SK-N-SH (cell line): Measurements from ENCODE around the gene ATM.

ENCODE experiments used
- CHD2 ChIP-seq: fragments of 150-350 bp; IDR thresholded peaks from 2 replicates; pipeline ENCODE4 v1.6.1; 2018; ENCODE audit warnings: low read length; ENCODE audit not compliant: partially characterized antibody
- CTCF ChIP-seq: fragments of 200-600 bp; sonication (generic); IDR thresholded peaks from 2 replicates; pipeline ENCODE4 v1.6.1; 2017; ENCODE audit warnings: antibody characterized with exemption, mild to moderate bottlenecking, moderate library complexity
- EZH2phosphoT487 ChIP-seq: fragments of 200-600 bp; sonication (generic); IDR thresholded peaks from 2 replicates; pipeline ENCODE4 v1.6.1; 2017; ENCODE audit warnings: low read depth, mixed run types, mild to moderate bottlenecking, antibody characterized with exemption, moderate library complexity, borderline replicate concordance
- FOXJ3 ChIP-seq: sonication (generic); formaldehyde crosslinking; IDR thresholded peaks from 2 replicates; pipeline ENCODE4 v1.5.1; 2020; ENCODE audit warnings: mild to moderate bottlenecking, missing genetic modification reagents
- FOXM1 ChIP-seq: IDR thresholded peaks from 2 replicates; pipeline ENCODE4 v1.4.0; 2012; ENCODE audit warnings: low read depth, mild to moderate bottlenecking
- JUND ChIP-seq: IDR thresholded peaks from 2 replicates; pipeline ENCODE4 v1.4.0; 2012
- MAX ChIP-seq: IDR thresholded peaks from 2 replicates; pipeline ENCODE4 v1.4.0; 2012; ENCODE audit warnings: low read depth
- MEF2A ChIP-seq: IDR thresholded peaks from 2 replicates; pipeline ENCODE4 v1.4.0; 2012; ENCODE audit warnings: low read depth, borderline replicate concordance
- PBX3 ChIP-seq: IDR thresholded peaks from 2 replicates; pipeline ENCODE4; 2012
- POLR2AphosphoS5 ChIP-seq: IDR thresholded peaks from 2 replicates; pipeline ENCODE4 v1.6.1; 2012; ENCODE audit warnings: low read depth, low read length
- RAD21 ChIP-seq: IDR thresholded peaks from 2 replicates; pipeline ENCODE4 v1.6.1; 2012; ENCODE audit warnings: mild to moderate bottlenecking, low read length
- REST ChIP-seq: IDR thresholded peaks from 2 replicates; pipeline ENCODE4 v1.6.1; 2012; ENCODE audit warnings: mild to moderate bottlenecking, low read depth, low read length, moderate library complexity
- USF2 ChIP-seq: fragments of 150-350 bp; IDR thresholded peaks from 2 replicates; pipeline ENCODE4 v1.6.1; 2017; ENCODE audit warnings: antibody characterized with exemption, low read length, low read depth, borderline replicate concordance
- ZBTB33 ChIP-seq: IDR thresholded peaks from 2 replicates; pipeline ENCODE4 v1.4.0; 2012; ENCODE audit warnings: low read depth, borderline replicate concordance

GRCh38 chr11:108398439-108398838 is 175.6 kb downstream of the ATM start:
- TF ChIP-seq MEF2A, result no peak
- no peak for TF ChIP-seq CTCF
- no peak for TF ChIP-seq FOXM1
- TF ChIP-seq PBX3, result no peak
- TF ChIP-seq USF2, result no peak
- TF ChIP-seq EZH2phosphoT487, result no peak
- no peak for TF ChIP-seq ZBTB33
- TF ChIP-seq RAD21, result no peak
- no peak for TF ChIP-seq MAX
- no peak for TF ChIP-seq REST
- no peak for TF ChIP-seq POLR2AphosphoS5
- no peak for TF ChIP-seq FOXJ3
- no peak for TF ChIP-seq CHD2
- no peak for TF ChIP-seq JUND
